ENCODE results near the gene PLCD4. TPM values are rescaled to one million over a fixed set of nuclear protein-coding genes. Genes with fewer than 3 reads are reported as not detected.

PLCD4 gene
- total and polyA plus RNA-seq, 2 of the 8 experiments (the other 6 are each of a cell fraction or from before 2014, with no cell fraction given) = 0.21 to 0.50 TPM

GRCh38 chr2:218622606-218623365, 15.1 kb downstream of the PLCD4 start:
- DNase-seq (ENCODE audit: low read depth in 1 of 2, low spot score in 2 of 2) (no peak), FAIRE-seq (no peak)
- Histone ChIP-seq H2AFZ (ENCODE audit: low read length) (peak overlapping the region; percentile 48; the same call in 1 of the 2 replicates), H3K56ac (replicated peaks; ENCODE audit: insufficient read length, low read depth, low read length) (no peak overlapping the region), H3K4me1 (replicated peaks in 1 of 4; ENCODE audit: control insufficient read depth in 3 of 4, insufficient read depth in 4 of 4, low read length in 3 of 4) (no peaks in the 10 kb centered on the region; a peak in 1 of 7 replicates), H3K79me1 (ENCODE audit: low read depth, low read length) (no peaks in the 10 kb centered on the region), H3K79me2 (ENCODE audit: control insufficient read depth in 1 of 2, insufficient read depth in 2 of 2, low read length in 2 of 2) (no peaks in the 10 kb centered on the region), H2AK5ac (ENCODE audit: low read depth, low read length) (no peak overlapping the region), H3K4ac (replicated peaks; ENCODE audit: insufficient read length, low read depth, low read length) (no peak overlapping the region), H2BK120ac (replicated peaks; ENCODE audit: low read depth, low read length) (no peak overlapping the region), H2BK12ac (ENCODE audit: low read depth, low read length) (no peak overlapping the region), H2BK15ac (ENCODE audit: low read length) (no peak overlapping the region), H3K14ac (ENCODE audit: insufficient read length) (no peak overlapping the region), H3K4me2 (ENCODE audit: insufficient read depth in 1 of 2, low read depth in 2 of 2, low read length in 2 of 2) (no peak overlapping the region), H4K5ac (ENCODE audit: insufficient read length, low read depth, low read length) (no peak overlapping the region), H4K8ac (ENCODE audit: extremely low read depth, insufficient read depth, low read length) (no peak overlapping the region), H3K23ac (ENCODE audit: insufficient read length) (no peak overlapping the region), H3K27me3 (replicated peaks in 1 of 4; ENCODE audit: control insufficient read depth in 3 of 4, extremely low read depth in 1 of 4, insufficient read depth in 3 of 4, low read length in 3 of 4) (no peaks in the 10 kb centered on the region), H2BK5ac (ENCODE audit: low read depth, low read length) (no peak overlapping the region), H3K23me2 (ENCODE audit: low read depth, low read length) (no peaks in the 10 kb centered on the region), H3K9ac (replicated peaks in 1 of 4; ENCODE audit: extremely low read depth in 1 of 4, low read depth in 3 of 4, low read length in 3 of 4) (no peak overlapping the region), H3K18ac (ENCODE audit: extremely low read depth, low read length) (no peak overlapping the region; the same call in 1 of the 2 replicates), H3K27ac (ENCODE audit: low read depth, low read length) (no peak overlapping the region), H3K4me3 (ENCODE audit: extremely low read depth in 1 of 4, insufficient read depth in 2 of 4, low read depth in 3 of 4, low read length in 4 of 4) (no peak overlapping the region), H3K9me3 (ENCODE audit: insufficient read depth in 2 of 2, low read depth in 1 of 2, low read length in 1 of 2) (no peaks in the 10 kb centered on the region), H4K20me1 (replicated peaks in 1 of 2; ENCODE audit: control insufficient read depth in 1 of 2, insufficient read depth in 2 of 2, low read length in 2 of 2) (no peaks in the 10 kb centered on the region), H4K91ac (replicated peaks; ENCODE audit: insufficient read length, low read length) (no peak overlapping the region), H3K36me3 (ENCODE audit: control insufficient read depth in 2 of 4, insufficient read depth in 4 of 4, low read length in 3 of 4) (no peaks in the 10 kb centered on the region), H2BK20ac (ENCODE audit: low read length) (no peak overlapping the region)
- CTCF ChIA-PET (ENCODE audit: partially characterized antibody) = no interaction called here
- POLR2A ChIA-PET (ENCODE audit: partially characterized antibody) = no interaction called here
- 93% methylated on average over 7 of the region's 7 CpGs; no CpG with 5 or more reads in 1 of the 2 experiments for WGBS, 2 experiments (ENCODE audit: extremely low coverage in 1 of 2, insufficient coverage in 1 of 2, insufficient read length in 1 of 2, insufficient replicate concordance in 2 of 2, low coverage in 1 of 2, low lambda C conversion rate in 2 of 2, missing lambda C conversion rate in 1 of 2)
